HepG2 (cell line): ENCODE data around the gene TMEM59. TPM values are rescaled to one million over a fixed set of nuclear protein-coding genes. Genes with fewer than 3 reads are reported as not detected.
A peak's percentile ranks its signal among the peaks of the same experiment; 100 is the strongest.

Source experiments
- ATAC-seq: fragments of 200-7000 bp; cut with Tn5 transposase; 3 replicates; pipeline ENCODE4 v1.9.1; 2020; ENCODE audit warnings: mild to moderate bottlenecking, moderate library complexity
- BruUV-seq: library from RNA; stranded (reverse); fragments of 400-500 nt; replicated peaks from 2 replicates; lab custom pipeline; 2021; lab: Mats Ljungman, UMichigan
- CTCF ChIA-PET: fragments of 300-600 bp; formaldehyde crosslinking; extraction: SDS; loops from one replicate; lab custom pipeline; 2021; ENCODE audit warnings: low total read pairs, inconsistent platforms, low intra/inter-chr PET ratio; lab: Yijun Ruan, JAX
- POLR2A ChIA-PET: fragments of 350-600 bp; sonication (Branson Sonifier 250); formaldehyde crosslinking; loops from one replicate; lab custom pipeline; 2020; ENCODE audit warnings: antibody characterized with exemption, inconsistent platforms; lab: Yijun Ruan, JAX
- DNase-seq: peaks from one replicate; pipeline ENCODE4 v3.0.0-alpha.2; 2015; ENCODE audit warnings: low spot score
- FAIRE-seq: peaks from 3 replicates; lab custom pipeline; 2011; peaks lifted over from hg19 to GRCh38; lab: Jason Lieb, UNC
- H2AFZ ChIP-seq: one replicate; pipeline ENCODE4 v1.6.1; 2011; ENCODE audit warnings: low read length, inconsistent platforms
- H3K27ac ChIP-seq: fragments of 300-600 bp; 3 replicates; pipeline ENCODE4 v1.8.0; 2011; ENCODE audit warnings: mixed run types, mild to moderate bottlenecking, mixed read lengths, low read length, inconsistent platforms; ENCODE audit not compliant: insufficient read depth; ENCODE audit errors: extremely low read length
- H3K27me3 ChIP-seq, 2 experiments: fragments of 200-600 bp in 1 of 2; 2 replicates in 1 of 2; 3 replicates in 1 of 2; pipeline versions ENCODE4 v1.6.0 to v1.8.0; 2011; ENCODE audit warnings: low read length in 2 of 2, mild to moderate bottlenecking in 2 of 2, moderate library complexity in 2 of 2, inconsistent platforms in 1 of 2; ENCODE audit not compliant: insufficient read depth in 2 of 2, control insufficient read depth in 1 of 2
- H3K36me3 ChIP-seq, 2 experiments: fragments of 200-600 bp in 1 of 2; replicated peaks in 1 of 2; 2 replicates in 1 of 2; 3 replicates in 1 of 2; pipeline versions ENCODE4 v1.5.1 to v1.8.0; 2011; ENCODE audit warnings: low read length in 2 of 2, inconsistent platforms in 1 of 2; ENCODE audit not compliant: insufficient read depth in 2 of 2, control insufficient read depth in 1 of 2
- H3K4me1 ChIP-seq: 2 replicates; pipeline ENCODE4 v1.5.1; 2012; ENCODE audit warnings: low read length, inconsistent platforms; ENCODE audit not compliant: insufficient read depth
- H3K4me2 ChIP-seq: 2 replicates; pipeline ENCODE4 v1.6.0; 2011; ENCODE audit warnings: low read depth, low read length, inconsistent platforms
- H3K4me3 ChIP-seq, 3 experiments: fragments of 200-600 bp in 1 of 3; sonication (generic), shearing (Covaris generic) in 1 of 3; replicated peaks in 1 of 3; 2 replicates each; pipeline ENCODE4 v1.5.1; 2011 to 2016; ENCODE audit warnings: low read length in 3 of 3, inconsistent platforms in 2 of 3, low read depth in 2 of 3, mild to moderate bottlenecking in 2 of 3, control low read depth in 1 of 3, mixed read lengths in 1 of 3; ENCODE audit not compliant: insufficient read depth in 1 of 3
- H3K79me2 ChIP-seq: one replicate; pipeline ENCODE4 v1.6.1; 2011; ENCODE audit warnings: low read length, inconsistent platforms; ENCODE audit not compliant: insufficient read depth
- H3K9ac ChIP-seq: 2 replicates; pipeline ENCODE4 v1.6.0; 2011; ENCODE audit warnings: mild to moderate bottlenecking, low read depth, low read length, inconsistent platforms; ENCODE audit not compliant: insufficient read depth
- H3K9me3 ChIP-seq: 2 replicates; pipeline ENCODE4 v1.5.1; 2012; ENCODE audit warnings: mild to moderate bottlenecking, low read length
- H4K20me1 ChIP-seq: 2 replicates; pipeline ENCODE4 v1.6.0; 2011; ENCODE audit warnings: inconsistent platforms, mild to moderate bottlenecking, low read length, moderate library complexity; ENCODE audit not compliant: insufficient read depth
- BCL6 ChIP-seq: IDR thresholded peaks from 2 replicates; pipeline ENCODE4 v1.6.1; 2016; ENCODE audit warnings: missing genetic modification reagents, missing compliant biosample characterization
- CCAR2 ChIP-seq: fragments of 200-400 bp; formaldehyde crosslinking; optimal IDR thresholded peaks from 2 replicates; pipeline ENCODE3; 2018; ENCODE audit warnings: low read depth, mild to moderate bottlenecking, low read length, moderate library complexity
- CREB3 ChIP-seq: sonication (generic); formaldehyde crosslinking; IDR thresholded peaks from 2 replicates; pipeline ENCODE4 v1.5.0; 2020; ENCODE audit warnings: missing genetic modification reagents
- CREBL2 ChIP-seq: sonication (generic); formaldehyde crosslinking; IDR thresholded peaks from 2 replicates; pipeline ENCODE4 v1.8.1; 2023; ENCODE audit warnings: missing genetic modification reagents, mild to moderate bottlenecking, borderline replicate concordance
- HNF4A ChIP-seq: sonication (generic); formaldehyde crosslinking; IDR thresholded peaks from 2 replicates; pipeline ENCODE4 v1.4.0; 2020; ENCODE audit warnings: missing genetic modification reagents
- MED8 ChIP-seq: sonication (generic); formaldehyde crosslinking; IDR thresholded peaks from 2 replicates; pipeline ENCODE4 v1.8.1; 2023; ENCODE audit warnings: mild to moderate bottlenecking, missing genetic modification reagents; ENCODE audit not compliant: insufficient replicate concordance
- MTF2 ChIP-seq: sonication (generic); formaldehyde crosslinking; IDR thresholded peaks from 2 replicates; pipeline ENCODE4 v1.5.0; 2020; ENCODE audit warnings: missing genetic modification reagents, borderline replicate concordance
- NRL ChIP-seq: sonication (generic); formaldehyde crosslinking; IDR thresholded peaks from 2 replicates; pipeline ENCODE4 v1.5.0; 2020; ENCODE audit warnings: missing genetic modification reagents, mild to moderate bottlenecking, moderate library complexity, borderline replicate concordance
- PHF20 ChIP-seq: sonication (generic); formaldehyde crosslinking; IDR thresholded peaks from 2 replicates; pipeline ENCODE4 v1.5.0; 2020; ENCODE audit warnings: mild to moderate bottlenecking, missing genetic modification reagents
- SP5 ChIP-seq: IDR thresholded peaks from 2 replicates; pipeline ENCODE4 v1.6.1; 2016; ENCODE audit warnings: low read depth, borderline replicate concordance
- THAP9 ChIP-seq: sonication (generic); formaldehyde crosslinking; IDR thresholded peaks from 2 replicates; pipeline ENCODE4; 2020; ENCODE audit warnings: missing genetic modification reagents, mild to moderate bottlenecking, borderline replicate concordance
- ZBTB10 ChIP-seq: sonication (generic); formaldehyde crosslinking; IDR thresholded peaks from 2 replicates; pipeline ENCODE4 v1.4.0; 2020; ENCODE audit warnings: missing genetic modification reagents, borderline replicate concordance
- ZBTB7B ChIP-seq: sonication (generic); formaldehyde crosslinking; IDR thresholded peaks from 2 replicates; pipeline ENCODE4 v1.4.0; 2020; ENCODE audit warnings: missing genetic modification reagents
- ZNF670 ChIP-seq: sonication (generic); formaldehyde crosslinking; IDR thresholded peaks from 2 replicates; pipeline ENCODE4 v1.8.0; 2022; ENCODE audit warnings: mild to moderate bottlenecking, missing genetic modification reagents, borderline replicate concordance
- WGBS: methylation state at CpG from one replicate; pipeline ENCODE4 v1.1.6; 2017; ENCODE audit warnings: low lambda C conversion rate; 5-methylcytosine and 5-hydroxymethylcytosine counted together
- in situ Hi-C: cut with HindIII; loops from 2 replicates; pipeline ENCODE4 v1.10.0; 2017; ENCODE audit warnings: low pct_unique_long_range_greater_than_20kb; ENCODE audit not compliant: extremely low pct_ligation_motif_present
- intact Hi-C: fragments of 100-400 bp; cut with micrococcal nuclease; formaldehyde crosslinking; loops from one replicate; pipeline ENCODE4 v1.10.0; 2022; ENCODE audit not compliant: unreplicated experiment
- polyA plus RNA-seq, 8 experiments: library from polyadenylated mRNA; depleted of rRNA in 3 of 8; stranded (reverse) in 7 of 8; unstranded in 1 of 8; fragments of >200 nt; fragmentation: Illumina TruSeq in 4 of 8; extraction: Trizol in 4 of 8; gene quantifications; 2 replicates each; pipeline versions ENCODE4 v1.2.1 to v1.2.3, GENCODE V29; 2011 to 2016; ENCODE audit warnings: low read depth in 4 of 8, missing spikeins in 1 of 8, mixed read lengths in 1 of 8; ENCODE audit not compliant: insufficient read depth in 1 of 8
- total RNA-seq, 5 experiments: library from RNA; depleted of rRNA; stranded (reverse); fragments of >200 nt; fragmentation: Illumina TruSeq; extraction: Trizol; gene quantifications; 2 replicates each; pipeline ENCODE4 v1.2.3, GENCODE V29; 2016; ENCODE audit warnings: low read depth in 1 of 5

The TMEM59 gene
- total and polyA plus RNA-seq, 2 of the 13 experiments (the other 11 are each of a cell fraction or from before 2014, with no cell fraction given) = 147 to 363 TPM

GRCh38 chr1:53981220-53981619 is 71.8 kb downstream of the TMEM59 start (continued):
- TF ChIP-seq THAP9 (CRISPR knock-in tag) (no peak), MED8 (no peak), HNF4A (0 out of 2 replicates have a peak, but pooled peaks have one; percentile 16)

- intact Hi-C loops (no loop called here), in situ Hi-C loops (no loop called here)
- no peaks in the 10 kb centered on the region for H3K79me2 ChIP-seq
- no peaks in the 10 kb centered on the region for H4K20me1 ChIP-seq
- no peak overlapping the region for H3K27ac ChIP-seq
- H2AFZ ChIP-seq = peak overlapping the region; percentile 2
- peaks cover 47% of the 10 kb centered on the region for H3K4me1 ChIP-seq
- H3K27me3 ChIP-seq = no peaks in the 10 kb centered on the region
- H3K4me2 ChIP-seq = peak overlapping the region; percentile 12; the same call in 1 of the 2 replicates
- no peak overlapping the region for H3K4me3 ChIP-seq
- 79% methylated on average over 13 of the region's 13 CpGs for WGBS
- no peak overlapping the region for H3K9ac ChIP-seq
- no peaks in the 10 kb centered on the region for H3K9me3 ChIP-seq
- POLR2A ChIA-PET = no interaction called here
- DNase-seq (no peak), FAIRE-seq (no peak), ATAC-seq (0 out of 3 replicates have a peak, but pooled peaks have one; percentile 8)
- no TSS peak for BruUV-seq
- H3K36me3 ChIP-seq = no peaks in the 10 kb centered on the region
- CTCF ChIA-PET = no interaction called here
- TF ChIP-seq CCAR2 (no peak), PHF20 (CRISPR knock-in tag) (no peak), ZBTB10 (no peak), CREB3 (CRISPR knock-in tag) (no peak), SP5 (CRISPR knock-in tag) (no peak), BCL6 (CRISPR knock-in tag) (no peak), MTF2 (CRISPR knock-in tag) (no peak), ZNF670 (CRISPR knock-in tag) (no peak), CREBL2 (no peak), NRL (CRISPR knock-in tag) (no peak), ZBTB7B (CRISPR knock-in tag) (no peak)
Observed at GRCh38 chr1:53979712-53980450, 73.1 kb downstream of the TMEM59 start.
